HL-60/S4 treated with retinoic acid at 250 ng/mL for 4 days and 3 days (cell line): Measurements from ENCODE around the gene YARS1.

Source experiments
- in situ Hi-C: fragments of 300-500 bp; cut with MboI; formaldehyde crosslinking; loops from 2 replicates; pipeline ENCODE4 v1.7.0; 2022; ENCODE audit warnings: low sequenced_read_pairs

The YARS1 gene

GRCh38 chr1:32766328-32766972 lies 50.7 kb downstream of the YARS1 start:
- in situ Hi-C loops: no loop called here

- in situ Hi-C loops: no loop called here
These were observed 51.4 kb downstream of the YARS1 start for GRCh38 chr1:32765570-32766327.

GRCh38 chr1:32764826-32765569 lies 52.2 kb downstream of the YARS1 start:
- in situ Hi-C loops: no loop called here

GRCh38 chr1:32763221-32763620 lies 53.9 kb downstream of the YARS1 start:
- in situ Hi-C loops: no loop called here

GRCh38 chr1:32761936-32762335 lies 55.2 kb downstream of the YARS1 start:
- in situ Hi-C loops: no loop called here

- in situ Hi-C loops: no loop called here
These were observed 55.8 kb downstream of the YARS1 start for GRCh38 chr1:32761253-32761877.

GRCh38 chr1:32759997-32760623 lies 57.0 kb downstream of the YARS1 start:
- in situ Hi-C loops: no loop called here

GRCh38 chr1:32759521-32759981 lies 57.6 kb downstream of the YARS1 start:
- in situ Hi-C loops: no loop called here

GRCh38 chr1:32758795-32759430 lies 58.2 kb downstream of the YARS1 start:
- in situ Hi-C loops: no loop called here

- in situ Hi-C loops: no loop called here
These were observed 58.9 kb downstream of the YARS1 start for GRCh38 chr1:32758177-32758794.

- in situ Hi-C loops: no loop called here
These were observed 59.8 kb downstream of the YARS1 start for GRCh38 chr1:32757213-32757895.

GRCh38 chr1:32755810-32756159 lies 61.4 kb downstream of the YARS1 start:
- in situ Hi-C loops: no loop called here

- in situ Hi-C loops: no loop called here
These were observed 61.9 kb downstream of the YARS1 start for GRCh38 chr1:32755098-32755809.

GRCh38 chr1:32754317-32755097 lies 62.7 kb downstream of the YARS1 start:
- in situ Hi-C loops: no loop called here

- in situ Hi-C loops: no loop called here
These were observed 63.4 kb downstream of the YARS1 start for GRCh38 chr1:32753532-32754316.

- in situ Hi-C loops: no loop called here
These were observed 67.4 kb downstream of the YARS1 start for GRCh38 chr1:32749771-32750170.

- in situ Hi-C loops: no loop called here
These were observed 67.8 kb downstream of the YARS1 start for GRCh38 chr1:32749332-32749731.
